ENCODE data around the gene CEP44.

DNA sequence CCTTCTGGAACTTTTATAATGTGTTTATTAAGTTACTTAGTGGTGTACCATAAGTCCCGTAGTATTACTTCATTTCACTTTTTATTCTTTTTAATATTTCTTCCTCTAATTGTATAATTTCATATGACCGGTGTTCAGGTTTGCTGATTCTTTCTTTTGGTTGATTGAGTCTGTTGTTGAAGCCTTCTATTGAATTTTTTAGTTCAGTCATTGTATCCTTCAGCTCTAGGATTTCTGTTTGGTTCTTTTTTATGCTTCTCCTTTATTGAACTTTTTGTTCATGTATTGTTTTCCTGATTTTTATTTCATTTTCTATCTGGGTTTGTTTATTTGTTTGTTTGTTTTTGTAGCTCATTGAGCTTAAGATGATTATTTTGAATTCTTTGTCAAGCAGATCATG lies 8.8 kb downstream of the CEP44 start:
- TF ChIP-seq POLR2A (IDR thresholded peaks at IDR 0.05; ENCODE audit: low read length) = no peak
- TF ChIP-seq GATA1 (IDR thresholded peaks at IDR 0.05; ENCODE audit: low read depth, low read length) = no peak

All from erythroblast (primary cell).